Nephron progenitor cell (in vitro differentiated cells): ENCODE data around the gene SENP7.
"Not testable (repeated sequence)": the region's sequence is repeated elsewhere in the genome, so short reads cannot be mapped to it uniquely, and the experiment has no call there.

Source experiments
- DNase-seq: peaks from one replicate; pipeline ENCODE4 v3.0.0; 2021
- H3K27ac Mint-ChIP-seq: 2 replicates; pipeline ENCODE4 v1.8.0; 2021; ENCODE audit warnings: mild to moderate bottlenecking, moderate library complexity, mixed read lengths
- H3K27me3 Mint-ChIP-seq: 2 replicates; pipeline ENCODE4 v1.8.0; 2021; ENCODE audit warnings: mild to moderate bottlenecking, low read depth, mixed read lengths; ENCODE audit not compliant: poor library complexity
- H3K36me3 Mint-ChIP-seq: 2 replicates; pipeline ENCODE4 v1.8.0; 2021; ENCODE audit warnings: low read depth, mixed read lengths
- H3K4me1 Mint-ChIP-seq: 2 replicates; pipeline ENCODE4 v1.8.0; 2021; ENCODE audit warnings: mixed read lengths
- H3K4me3 Mint-ChIP-seq: 2 replicates; pipeline ENCODE4 v1.8.0; 2021; ENCODE audit warnings: mild to moderate bottlenecking, moderate library complexity, mixed read lengths
- H3K9me3 Mint-ChIP-seq: 2 replicates; pipeline ENCODE4 v1.8.0; 2021; ENCODE audit warnings: mild to moderate bottlenecking, moderate library complexity, mixed read lengths
- CTCF ChIP-seq: fragments of 200-600 bp; sonication (generic); IDR thresholded peaks from 2 replicates; pipeline ENCODE4 v1.5.0; 2021; ENCODE audit warnings: antibody characterized with exemption

SENP7 gene

GRCh38 chr3:101549473-101549872 is 36.5 kb upstream of the SENP7 start:
- DNase-seq = no peak
- Mint-ChIP-seq H3K36me3 (no peaks in the 10 kb centered on the region), H3K4me3 (no peak overlapping the region), H3K4me1 (no peaks in the 10 kb centered on the region), H3K27me3 (peaks cover 4% of the 10 kb centered on the region), H3K27ac (no peak overlapping the region), H3K9me3 (peaks cover 22% of the 10 kb centered on the region)
- TF ChIP-seq CTCF = no peak

- Mint-ChIP-seq H3K36me3 (no peaks in the 10 kb centered on the region), H3K9me3 (peaks cover 22% of the 10 kb centered on the region), H3K4me3 (no peak overlapping the region), H3K4me1 (no peaks in the 10 kb centered on the region), H3K27ac (no peak overlapping the region), H3K27me3 (peaks cover 9% of the 10 kb centered on the region)
- TF ChIP-seq CTCF = no peak
- no peak for DNase-seq
Observed at GRCh38 chr3:101548527-101549105, 35.6 kb upstream of the SENP7 start.

- H3K4me1 Mint-ChIP-seq = no peaks in the 10 kb centered on the region
- peaks cover 11% of the 10 kb centered on the region for H3K9me3 Mint-ChIP-seq
- no peak for TF ChIP-seq CTCF
- H3K27me3 Mint-ChIP-seq = peaks cover 16% of the 10 kb centered on the region
- no peak overlapping the region for H3K27ac Mint-ChIP-seq
- no peak overlapping the region for H3K4me3 Mint-ChIP-seq
- no peaks in the 10 kb centered on the region for H3K36me3 Mint-ChIP-seq
- no peak for DNase-seq
Observed at GRCh38 chr3:101544161-101544850, 31.3 kb upstream of the SENP7 start.

GRCh38 chr3:101542957-101543356 is 29.9 kb upstream of the SENP7 start:
- H3K9me3 Mint-ChIP-seq = peaks cover 11% of the 10 kb centered on the region
- H3K4me1 Mint-ChIP-seq = no peaks in the 10 kb centered on the region
- TF ChIP-seq CTCF = no peak

GRCh38 chr3:101536955-101537354 is 23.9 kb upstream of the SENP7 start:
- DNase-seq, H3K36me3 Mint-ChIP-seq, H3K4me3 Mint-ChIP-seq, H3K4me1 Mint-ChIP-seq, H3K27ac Mint-ChIP-seq: not testable (repeated sequence)
- peaks cover 31% of the 10 kb centered on the region for H3K27me3 Mint-ChIP-seq
- peaks cover 11% of the 10 kb centered on the region for H3K9me3 Mint-ChIP-seq

More at GRCh38 chr3:101542957-101543356, 29.9 kb upstream of the SENP7 start:
- peaks cover 23% of the 10 kb centered on the region for H3K27me3 Mint-ChIP-seq
- H3K27ac Mint-ChIP-seq = no peak overlapping the region
- no peak overlapping the region for H3K4me3 Mint-ChIP-seq
- no peaks in the 10 kb centered on the region for H3K36me3 Mint-ChIP-seq
- DNase-seq = no peak

GRCh38 chr3:101536266-101536665 is 23.3 kb upstream of the SENP7 start:
- DNase-seq = no peak
- peaks cover 9% of the 10 kb centered on the region for H3K9me3 Mint-ChIP-seq
- peaks cover 6% of the 10 kb centered on the region for H3K4me1 Mint-ChIP-seq
- no peak overlapping the region for H3K27ac Mint-ChIP-seq
- no peak for TF ChIP-seq CTCF
- no peaks in the 10 kb centered on the region for H3K36me3 Mint-ChIP-seq
- H3K27me3 Mint-ChIP-seq = peaks cover 31% of the 10 kb centered on the region
- no peak overlapping the region for H3K4me3 Mint-ChIP-seq
